GM23248 (cell line): Measurements from ENCODE around the gene CXCR5. TPM values are rescaled to one million over a fixed set of nuclear protein-coding genes. Genes with fewer than 3 reads are reported as not detected.

Experiments
- DNase-seq: peaks from one replicate; pipeline ENCODE4 v3.0.0-alpha.2; 2015
- H2AFZ ChIP-seq: fragments of 200-600 bp; sonication (generic); 2 replicates; pipeline ENCODE4 v1.6.1; 2016; ENCODE audit warnings: antibody characterized with exemption
- H3F3A ChIP-seq: fragments of 200-600 bp; sonication (generic); 2 replicates; pipeline ENCODE4 v1.6.1; 2016; ENCODE audit warnings: mild to moderate bottlenecking, antibody characterized with exemption, mixed run types; ENCODE audit not compliant: insufficient read depth
- H3K27ac ChIP-seq: fragments of 200-600 bp; sonication (generic); 2 replicates; pipeline ENCODE4 v1.5.1; 2016; ENCODE audit warnings: mild to moderate bottlenecking
- H3K27me3 ChIP-seq: fragments of 200-600 bp; sonication (generic); replicated peaks from 2 replicates; pipeline ENCODE4 v1.6.1; 2016; ENCODE audit warnings: mild to moderate bottlenecking; ENCODE audit not compliant: insufficient read depth
- H3K36me3 ChIP-seq: fragments of 200-600 bp; sonication (generic); 2 replicates; pipeline ENCODE4 v1.6.1; 2016; ENCODE audit warnings: low read depth, mild to moderate bottlenecking
- H3K4me1 ChIP-seq: fragments of 200-600 bp; sonication (generic); 2 replicates; pipeline ENCODE4 v1.6.1; 2016; ENCODE audit warnings: mild to moderate bottlenecking; ENCODE audit not compliant: insufficient read depth
- H3K4me2 ChIP-seq: fragments of 200-600 bp; sonication (generic); one replicate; pipeline ENCODE4 v1.6.1; 2016; ENCODE audit warnings: mild to moderate bottlenecking; ENCODE audit not compliant: unreplicated experiment
- H3K4me3 ChIP-seq: fragments of 200-600 bp; sonication (generic); 2 replicates; pipeline ENCODE4 v1.5.1; 2016; ENCODE audit warnings: mild to moderate bottlenecking
- H3K79me2 ChIP-seq: fragments of 200-600 bp; sonication (generic); 2 replicates; pipeline ENCODE4 v1.6.1; 2016; ENCODE audit warnings: mild to moderate bottlenecking; ENCODE audit not compliant: insufficient read depth
- H3K9ac ChIP-seq: fragments of 200-600 bp; sonication (generic); 2 replicates; pipeline ENCODE4 v1.6.1; 2016; ENCODE audit warnings: mild to moderate bottlenecking
- H3K9me2 ChIP-seq: fragments of 200-600 bp; sonication (generic); 2 replicates; pipeline ENCODE4 v1.6.1; 2016; ENCODE audit warnings: mixed run types, mild to moderate bottlenecking, moderate library complexity; ENCODE audit not compliant: insufficient read depth
- H3K9me3 ChIP-seq: fragments of 200-600 bp; sonication (generic); one replicate; pipeline ENCODE4 v1.6.1; 2017; ENCODE audit warnings: low read depth
- H4K20me1 ChIP-seq: fragments of 200-600 bp; sonication (generic); 2 replicates; pipeline ENCODE4 v1.6.0; 2016; ENCODE audit not compliant: insufficient read depth
- EZH2 ChIP-seq: fragments of 200-600 bp; sonication (generic); IDR thresholded peaks from 2 replicates; pipeline ENCODE4 v1.6.1; 2018; ENCODE audit warnings: antibody characterized with exemption, mild to moderate bottlenecking; ENCODE audit not compliant: insufficient read depth, poor library complexity, severe bottlenecking
- EZH2phosphoT487 ChIP-seq: fragments of 200-600 bp; sonication (generic); IDR thresholded peaks from 2 replicates; pipeline ENCODE4 v1.6.1; 2018; ENCODE audit warnings: antibody characterized with exemption, moderate library complexity, mild to moderate bottlenecking, low read depth; ENCODE audit not compliant: insufficient read depth
- WGBS, 2 experiments: methylation state at CpG; one replicate each; pipeline ENCODE4 v1.1.6; 2015 to 2017; ENCODE audit warnings: low lambda C conversion rate in 2 of 2, low coverage in 1 of 2; ENCODE audit errors: missing lambda C conversion rate in 2 of 2; 5-methylcytosine and 5-hydroxymethylcytosine counted together
- in situ Hi-C: fragments of 300-500 bp; cut with MboI; formaldehyde crosslinking; loops from 2 replicates; pipeline ENCODE4 v1.15.0; 2020
- polyA plus RNA-seq: library from polyadenylated mRNA; unstranded; fragments of >200 nt; fragmentation: Nextera tagmentation; extraction: Ambion mirVana; gene quantifications from 2 replicates; pipeline ENCODE4 v1.2.1, GENCODE V29; 2016
- total RNA-seq: library from RNA; depleted of rRNA; stranded (reverse); fragments of >200 nt; shearing (Covaris generic); gene quantifications from 2 replicates; pipeline ENCODE4 v1.2.3, GENCODE V29; 2014

Gene CXCR5
- total and polyA plus RNA-seq, 2 experiments from 2014 or later = not detected

- H3K9me2 ChIP-seq = no peaks in the 10 kb centered on the region
- no peak overlapping the region for H3K4me2 ChIP-seq
- in situ Hi-C loops = no loop called here
- H3K27ac ChIP-seq = no peak overlapping the region
- H3K9me3 ChIP-seq = no peaks in the 10 kb centered on the region
- peaks cover 3% of the 10 kb centered on the region; the same call in 1 of the 2 replicates for H3K4me1 ChIP-seq
- no peak overlapping the region for H3K4me3 ChIP-seq
- WGBS, 2 experiments = 87 to 91% methylated on average over 19 to 35 of the region's 37 CpGs
- no peaks in the 10 kb centered on the region for H4K20me1 ChIP-seq
- no peak overlapping the region for H3K9ac ChIP-seq
- H3K79me2 ChIP-seq = peaks cover 70% of the 10 kb centered on the region
- TF ChIP-seq EZH2phosphoT487 (no peak), EZH2 (no peak)
- H3F3A ChIP-seq = peaks cover 12% of the 10 kb centered on the region
- no peak for DNase-seq
- H2AFZ ChIP-seq = no peak overlapping the region
- no peaks in the 10 kb centered on the region for H3K27me3 ChIP-seq
- peaks cover 10% of the 10 kb centered on the region; the same call in 1 of the 2 replicates for H3K36me3 ChIP-seq
These were observed 18.9 kb downstream of the CXCR5 start for GRCh38 chr11:118902336-118903203.

- no peak overlapping the region for H2AFZ ChIP-seq
- H3K79me2 ChIP-seq = peaks cover 78% of the 10 kb centered on the region
- TF ChIP-seq EZH2phosphoT487 (no peak), EZH2 (no peak)
- peaks cover 12% of the 10 kb centered on the region for H3F3A ChIP-seq
- H3K4me3 ChIP-seq = no peak overlapping the region
- no peaks in the 10 kb centered on the region for H3K27me3 ChIP-seq
- DNase-seq = no peak
- H3K4me2 ChIP-seq = no peak overlapping the region
- no peaks in the 10 kb centered on the region for H3K9me3 ChIP-seq
- H3K36me3 ChIP-seq = peaks cover 10% of the 10 kb centered on the region; the same call in 1 of the 2 replicates
- no peaks in the 10 kb centered on the region for H4K20me1 ChIP-seq
- H3K9me2 ChIP-seq = no peaks in the 10 kb centered on the region
- WGBS, 2 experiments = 82 to 88% methylated on average over 18 to 21 of the region's 21 CpGs
- H3K27ac ChIP-seq = no peak overlapping the region
- in situ Hi-C loops = no loop called here
- H3K9ac ChIP-seq = no peak overlapping the region
- H3K4me1 ChIP-seq = peaks cover 9% of the 10 kb centered on the region; the same call in 1 of the 2 replicates
These were observed 19.7 kb downstream of the CXCR5 start for GRCh38 chr11:118903204-118904015.

GRCh38 chr11:118907051-118908042, 23.7 kb downstream of the CXCR5 start:
- peak; percentile 84 for DNase-seq
- peaks cover 80% of the 10 kb centered on the region for H3K79me2 ChIP-seq
- H3K27ac ChIP-seq = peak overlapping the region; percentile 94
- H3K4me3 ChIP-seq = peak overlapping the region; percentile 15; the same call in 1 of the 2 replicates
- in situ Hi-C loops = no loop called here
- H3F3A ChIP-seq = peaks cover 28% of the 10 kb centered on the region
- 20 to 30% methylated on average over 23 to 24 of the region's 24 CpGs for WGBS, 2 experiments
- H2AFZ ChIP-seq = no peak overlapping the region
- H3K9me3 ChIP-seq = no peaks in the 10 kb centered on the region
- H3K4me2 ChIP-seq = no peak overlapping the region
- peaks cover 33% of the 10 kb centered on the region for H3K4me1 ChIP-seq
- H4K20me1 ChIP-seq = no peaks in the 10 kb centered on the region
- TF ChIP-seq EZH2phosphoT487 = no peak
- no peak for TF ChIP-seq EZH2
- H3K9me2 ChIP-seq = no peaks in the 10 kb centered on the region
- peak overlapping the region; percentile 17; the same call in 1 of the 2 replicates for H3K9ac ChIP-seq
- peaks cover 10% of the 10 kb centered on the region; the same call in 1 of the 2 replicates for H3K36me3 ChIP-seq
- no peaks in the 10 kb centered on the region for H3K27me3 ChIP-seq
